ENCODE measurements around the gene HTATSF1. TPM values are rescaled to one million over a fixed set of nuclear protein-coding genes. Genes with fewer than 3 reads are reported as not detected.

Gene HTATSF1
- polyA plus RNA-seq, 1 donor (not counting 4 experiments of a cell fraction or from before 2014, with no cell fraction given) = 3.1 TPM

DNA sequence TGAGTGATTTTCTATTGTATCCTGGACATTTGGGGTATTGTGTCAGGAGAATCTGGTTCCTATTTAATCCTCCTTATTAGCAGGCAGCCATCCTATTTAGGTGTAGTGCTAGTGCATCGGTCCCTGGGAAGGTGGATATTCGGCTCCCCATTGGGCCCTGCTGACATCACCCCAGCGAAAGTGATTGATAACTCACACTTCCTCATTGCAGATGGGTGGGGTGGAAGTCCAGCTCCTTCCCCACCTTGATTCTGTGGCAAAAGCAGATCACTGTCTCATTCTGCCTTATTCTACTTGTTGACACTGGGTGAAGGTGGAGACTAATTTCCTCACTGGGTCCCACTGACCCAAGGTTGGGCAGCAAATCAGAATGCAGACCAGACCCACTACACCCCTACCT, 32.8 kb upstream of the HTATSF1 start:
- dilution Hi-C loops (cut with MboI; ENCODE audit: extremely low pct_ligation_motif_present, low sequenced_read_pairs) = no loop called here
- Histone ChIP-seq H3K9me1 (ENCODE audit: control insufficient read depth, extremely low read depth, insufficient read depth, low read length) (no peaks in the 10 kb centered on the region), H3K4me2 (ENCODE audit: control insufficient read depth, extremely low read depth, insufficient read depth, low read depth, low read length) (no peak overlapping the region), H3K4me3 (ENCODE audit: control insufficient read depth in 2 of 3, extremely low read depth in 1 of 3, insufficient read depth in 2 of 3, low read depth in 1 of 3, low read length in 3 of 3) (no peak overlapping the region), H3K4me1 (ENCODE audit: control insufficient read depth, extremely low read depth, insufficient read depth, low read length) (no peaks in the 10 kb centered on the region), H3K27me3 (ENCODE audit: control insufficient read depth, extremely low read depth, insufficient read depth, low read length) (no peaks in the 10 kb centered on the region), H3K9me3 (ENCODE audit: control insufficient read depth, low read depth, low read length) (no peaks in the 10 kb centered on the region), H3K27ac (ENCODE audit: control insufficient read depth, insufficient read depth, low read length) (no peak overlapping the region), H3K36me3 (ENCODE audit: control insufficient read depth in 2 of 2, extremely low read depth in 1 of 2, insufficient read depth in 2 of 2, low read length in 2 of 2) (no peaks in the 10 kb centered on the region), H2AFZ (ENCODE audit: control insufficient read depth, low read length) (no peak overlapping the region), H4K20me1 (ENCODE audit: control insufficient read depth, extremely low read depth, insufficient read depth, low read length) (no peaks in the 10 kb centered on the region), H3K79me2 (ENCODE audit: control insufficient read depth, insufficient read depth, low read length) (no peaks in the 10 kb centered on the region), H3K9ac (ENCODE audit: control insufficient read depth, extremely low read depth, insufficient read depth, low read length) (no peak overlapping the region)
- TF ChIP-seq, protein P1, sequence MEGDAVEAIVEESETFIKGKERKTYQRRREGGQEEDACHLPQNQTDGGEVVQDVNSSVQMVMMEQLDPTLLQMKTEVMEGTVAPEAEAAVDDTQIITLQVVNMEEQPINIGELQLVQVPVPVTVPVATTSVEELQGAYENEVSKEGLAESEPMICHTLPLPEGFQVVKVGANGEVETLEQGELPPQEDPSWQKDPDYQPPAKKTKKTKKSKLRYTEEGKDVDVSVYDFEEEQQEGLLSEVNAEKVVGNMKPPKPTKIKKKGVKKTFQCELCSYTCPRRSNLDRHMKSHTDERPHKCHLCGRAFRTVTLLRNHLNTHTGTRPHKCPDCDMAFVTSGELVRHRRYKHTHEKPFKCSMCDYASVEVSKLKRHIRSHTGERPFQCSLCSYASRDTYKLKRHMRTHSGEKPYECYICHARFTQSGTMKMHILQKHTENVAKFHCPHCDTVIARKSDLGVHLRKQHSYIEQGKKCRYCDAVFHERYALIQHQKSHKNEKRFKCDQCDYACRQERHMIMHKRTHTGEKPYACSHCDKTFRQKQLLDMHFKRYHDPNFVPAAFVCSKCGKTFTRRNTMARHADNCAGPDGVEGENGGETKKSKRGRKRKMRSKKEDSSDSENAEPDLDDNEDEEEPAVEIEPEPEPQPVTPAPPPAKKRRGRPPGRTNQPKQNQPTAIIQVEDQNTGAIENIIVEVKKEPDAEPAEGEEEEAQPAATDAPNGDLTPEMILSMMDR (optimal IDR thresholded peaks at IDR 0.05 in 1 of 3, IDR thresholded peaks at IDR 0.05 in 1 of 3, conservative IDR thresholded peaks at IDR 0.05 in 1 of 3; ENCODE audit: extremely low read depth in 1 of 3, insufficient read depth in 2 of 3, low read length in 3 of 3) = no peak
- TF ChIP-seq EZH2 (IDR thresholded peaks at IDR 0.05; ENCODE audit: low read length) = no peak
- DNase-seq (ENCODE audit: low read depth, low spot score) (no peak), FAIRE-seq (no peak)

DNA sequence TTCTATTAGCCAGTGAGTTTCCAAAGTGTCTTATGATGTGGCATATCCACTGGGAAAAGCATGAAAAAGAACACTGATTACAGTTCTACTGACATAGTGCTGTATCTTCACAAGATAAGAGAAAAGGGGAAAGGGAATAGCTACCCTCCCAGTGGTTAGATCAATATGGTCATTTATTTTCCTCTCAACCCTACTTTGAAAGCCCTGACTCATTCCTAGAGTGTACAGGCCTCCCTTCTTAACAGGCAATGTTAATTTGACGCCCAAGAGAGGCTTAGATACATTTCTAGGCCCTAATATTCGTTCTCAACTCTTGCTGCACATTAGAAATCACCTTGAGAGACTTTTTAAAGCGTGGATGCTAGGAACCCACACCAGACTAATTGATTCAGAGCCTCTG, 30.1 kb upstream of the HTATSF1 start:
- Histone ChIP-seq H3K4me3 (ENCODE audit: control insufficient read depth in 2 of 3, extremely low read depth in 1 of 3, insufficient read depth in 2 of 3, low read depth in 1 of 3, low read length in 3 of 3) (no peak overlapping the region), H3K79me2 (ENCODE audit: control insufficient read depth, insufficient read depth, low read length) (no peaks in the 10 kb centered on the region), H3K4me2 (ENCODE audit: control insufficient read depth, extremely low read depth, insufficient read depth, low read depth, low read length) (no peak overlapping the region), H3K9ac (ENCODE audit: control insufficient read depth, extremely low read depth, insufficient read depth, low read length) (no peak overlapping the region), H3K9me1 (ENCODE audit: control insufficient read depth, extremely low read depth, insufficient read depth, low read length) (no peaks in the 10 kb centered on the region), H3K27me3 (ENCODE audit: control insufficient read depth, extremely low read depth, insufficient read depth, low read length) (no peaks in the 10 kb centered on the region), H3K4me1 (ENCODE audit: control insufficient read depth, extremely low read depth, insufficient read depth, low read length) (no peaks in the 10 kb centered on the region), H3K9me3 (ENCODE audit: control insufficient read depth, low read depth, low read length) (no peaks in the 10 kb centered on the region), H3K27ac (ENCODE audit: control insufficient read depth, insufficient read depth, low read length) (no peak overlapping the region), H4K20me1 (ENCODE audit: control insufficient read depth, extremely low read depth, insufficient read depth, low read length) (no peaks in the 10 kb centered on the region), H3K36me3 (ENCODE audit: control insufficient read depth in 2 of 2, extremely low read depth in 1 of 2, insufficient read depth in 2 of 2, low read length in 2 of 2) (no peaks in the 10 kb centered on the region), H2AFZ (ENCODE audit: control insufficient read depth, low read length) (no peak overlapping the region)
- no peak for DNase-seq (ENCODE audit: low read depth, low spot score)
- no peak for FAIRE-seq
- TF ChIP-seq, protein P1 (optimal IDR thresholded peaks at IDR 0.05 in 1 of 3, IDR thresholded peaks at IDR 0.05 in 1 of 3, conservative IDR thresholded peaks at IDR 0.05 in 1 of 3; ENCODE audit: extremely low read depth in 1 of 3, insufficient read depth in 2 of 3, low read length in 3 of 3) = no peak
- no peak for TF ChIP-seq EZH2 (IDR thresholded peaks at IDR 0.05; ENCODE audit: low read length)
- dilution Hi-C loops (cut with MboI; ENCODE audit: extremely low pct_ligation_motif_present, low sequenced_read_pairs) = no loop called here
